ENCODE measurements around the gene RAB37. TPM values are rescaled to one million over a fixed set of nuclear protein-coding genes. Genes with fewer than 3 reads are reported as not detected.

The RAB37 gene
- total RNA-seq, 1 donor from 2014 or later = 0.38 TPM

- TF ChIP-seq CTCF (IDR thresholded peaks at IDR 0.05; ENCODE audit: unreplicated experiment) = no peak
- Mint-ChIP-seq H3K4me3 (no peak overlapping the region), H3K9me3 (no peaks in the 10 kb centered on the region), H3K27ac (no peak overlapping the region), H3K27me3 (ENCODE audit: low read depth) (peaks cover 70% of the 10 kb centered on the region), H3K4me1 (no peaks in the 10 kb centered on the region), H3K36me3 (no peaks in the 10 kb centered on the region)
- DNase-seq (ENCODE audit: low spot score in 2 of 2, unreplicated experiment in 2 of 2) = no peak
Observed at GRCh38 chr17:74695629-74696028, 41.4 kb upstream of the RAB37 start.

- H3K27ac Mint-ChIP-seq = no peak overlapping the region
- no peak overlapping the region for H3K4me3 Mint-ChIP-seq
- H3K27me3 Mint-ChIP-seq (ENCODE audit: low read depth) = peaks cover 62% of the 10 kb centered on the region
- H3K4me1 Mint-ChIP-seq = no peaks in the 10 kb centered on the region
- no peak for TF ChIP-seq CTCF (IDR thresholded peaks at IDR 0.05; ENCODE audit: unreplicated experiment)
- DNase-seq (ENCODE audit: low spot score in 2 of 2, unreplicated experiment in 2 of 2) = no peak
- H3K36me3 Mint-ChIP-seq = no peaks in the 10 kb centered on the region
- H3K9me3 Mint-ChIP-seq = no peaks in the 10 kb centered on the region
Observed at GRCh38 chr17:74697515-74697914, 39.5 kb upstream of the RAB37 start.

- no peaks in the 10 kb centered on the region for H3K36me3 Mint-ChIP-seq
- peaks cover 62% of the 10 kb centered on the region for H3K27me3 Mint-ChIP-seq (ENCODE audit: low read depth)
- TF ChIP-seq CTCF (IDR thresholded peaks at IDR 0.05; ENCODE audit: unreplicated experiment) = no peak
- no peaks in the 10 kb centered on the region for H3K4me1 Mint-ChIP-seq
- no peak overlapping the region for H3K27ac Mint-ChIP-seq
- no peaks in the 10 kb centered on the region for H3K9me3 Mint-ChIP-seq
- no peak for DNase-seq (ENCODE audit: low spot score in 2 of 2, unreplicated experiment in 2 of 2)
- no peak overlapping the region for H3K4me3 Mint-ChIP-seq
Observed at GRCh38 chr17:74698069-74698468, 39.0 kb upstream of the RAB37 start.

- TF ChIP-seq CTCF (IDR thresholded peaks at IDR 0.05; ENCODE audit: unreplicated experiment) = no peak
- no peak overlapping the region for H3K27ac Mint-ChIP-seq
- H3K27me3 Mint-ChIP-seq (ENCODE audit: low read depth) = peaks cover 56% of the 10 kb centered on the region
- no peaks in the 10 kb centered on the region for H3K4me1 Mint-ChIP-seq
- no peaks in the 10 kb centered on the region for H3K36me3 Mint-ChIP-seq
- H3K4me3 Mint-ChIP-seq = no peak overlapping the region
- no peaks in the 10 kb centered on the region for H3K9me3 Mint-ChIP-seq
- DNase-seq (ENCODE audit: low spot score in 2 of 2, unreplicated experiment in 2 of 2) = no peak
Observed at GRCh38 chr17:74699236-74699635, 37.8 kb upstream of the RAB37 start.

- no peaks in the 10 kb centered on the region for H3K9me3 Mint-ChIP-seq
- peaks cover 58% of the 10 kb centered on the region for H3K27me3 Mint-ChIP-seq (ENCODE audit: low read depth)
- no peak for TF ChIP-seq CTCF (IDR thresholded peaks at IDR 0.05; ENCODE audit: unreplicated experiment)
- H3K4me1 Mint-ChIP-seq = no peaks in the 10 kb centered on the region
- DNase-seq (ENCODE audit: low spot score in 2 of 2, unreplicated experiment in 2 of 2) = no peak
- no peak overlapping the region for H3K27ac Mint-ChIP-seq
- H3K4me3 Mint-ChIP-seq = no peak overlapping the region
- no peaks in the 10 kb centered on the region for H3K36me3 Mint-ChIP-seq
Observed at GRCh38 chr17:74702116-74702871, 34.8 kb upstream of the RAB37 start.
